ENCODE results near the gene YDJC. TPM values are rescaled to one million over a fixed set of nuclear protein-coding genes. Genes with fewer than 3 reads are reported as not detected.

YDJC gene
- total RNA-seq, 2 donors from 2014 or later: 45.7 to 63.0 TPM

GRCh38 chr22:21636629-21637218 is 6.9 kb upstream of the YDJC start:
- WGBS, 2 donors: 85 to 90% methylated on average over 14 to 17 of the region's 17 CpGs
- intact Hi-C loops (cut with DNase I): no loop called here
- Histone ChIP-seq H3K4me1 (peaks cover 9% of the 10 kb centered on the region), H3K36me3 (replicated peaks in 1 of 2; ENCODE audit: insufficient read depth in 1 of 2, low read depth in 2 of 2) (no peaks in the 10 kb centered on the region), H3K27ac (no peak overlapping the region), H3K4me3 (no peak overlapping the region), H3K9me3 (no peaks in the 10 kb centered on the region), H3K27me3 (no peaks in the 10 kb centered on the region)
- no peak for DNase-seq
- ATAC-seq: no peak
- no peak for TF ChIP-seq POLR2A (IDR thresholded peaks at IDR 0.05)

- Histone ChIP-seq H3K27me3 (no peaks in the 10 kb centered on the region), H3K27ac (no peak overlapping the region), H3K9me3 (no peaks in the 10 kb centered on the region), H3K36me3 (replicated peaks in 1 of 2; ENCODE audit: insufficient read depth in 1 of 2, low read depth in 2 of 2) (no peaks in the 10 kb centered on the region), H3K4me1 (peaks cover 1% of the 10 kb centered on the region), H3K4me3 (no peak overlapping the region)
- intact Hi-C loops (cut with DNase I): no loop called here
- no peak for TF ChIP-seq POLR2A (IDR thresholded peaks at IDR 0.05)
- TF ChIP-seq CTCF (IDR thresholded peaks at IDR 0.05): no peak
- WGBS, 2 donors: 77 to 81% methylated on average over 15 of the region's 15 CpGs
- ATAC-seq (no peak), DNase-seq (no peak)
These were observed 6.1 kb upstream of the YDJC start for GRCh38 chr22:21635771-21636510.

- intact Hi-C loops (cut with DNase I): no loop called here
These were observed 5.0 kb upstream of the YDJC start for GRCh38 chr22:21634844-21635243.

GRCh38 chr22:21634081-21634480 is 4.3 kb upstream of the YDJC start:
- Histone ChIP-seq H3K27ac (no peak overlapping the region), H3K4me1 (peaks cover 7% of the 10 kb centered on the region), H3K4me3 (no peak overlapping the region), H3K27me3 (no peaks in the 10 kb centered on the region), H3K9me3 (no peaks in the 10 kb centered on the region), H3K36me3 (replicated peaks in 1 of 2; ENCODE audit: insufficient read depth in 1 of 2, low read depth in 2 of 2) (no peaks in the 10 kb centered on the region)
- 91% methylated on average over 14 of the region's 16 CpGs; no CpG with 5 or more reads in 1 of the 2 donors for WGBS, 2 donors
- intact Hi-C loops (cut with DNase I): no loop called here
- no peak for TF ChIP-seq CTCF (IDR thresholded peaks at IDR 0.05)
- TF ChIP-seq POLR2A (IDR thresholded peaks at IDR 0.05): no peak
- DNase-seq (no peak), ATAC-seq (no peak)

More at GRCh38 chr22:21634844-21635243, 5.0 kb upstream of the YDJC start:
- H3K27ac ChIP-seq: no peak overlapping the region
- no peaks in the 10 kb centered on the region for H3K9me3 ChIP-seq
- ATAC-seq (no peak), DNase-seq (no peak)
- H3K27me3 ChIP-seq: no peaks in the 10 kb centered on the region
- TF ChIP-seq POLR2A (IDR thresholded peaks at IDR 0.05) (no peak), CTCF (IDR thresholded peaks at IDR 0.05) (no peak)
- peaks cover 5% of the 10 kb centered on the region for H3K4me1 ChIP-seq
- no peaks in the 10 kb centered on the region for H3K36me3 ChIP-seq (replicated peaks in 1 of 2; ENCODE audit: insufficient read depth in 1 of 2, low read depth in 2 of 2)
- 85 to 88% methylated on average over 5 to 19 of the region's 19 CpGs for WGBS, 2 donors
- no peak overlapping the region for H3K4me3 ChIP-seq

GRCh38 chr22:21633481-21633880 is 3.7 kb upstream of the YDJC start:
- no peak overlapping the region for H3K27ac ChIP-seq
- H3K4me1 ChIP-seq: peaks cover 13% of the 10 kb centered on the region
- intact Hi-C loops (cut with DNase I): no loop called here
- TF ChIP-seq POLR2A (IDR thresholded peaks at IDR 0.05) (no peak), CTCF (IDR thresholded peaks at IDR 0.05) (no peak)
- ATAC-seq (no peak), DNase-seq (no peak)
- H3K27me3 ChIP-seq: no peaks in the 10 kb centered on the region
- H3K36me3 ChIP-seq (replicated peaks in 1 of 2; ENCODE audit: insufficient read depth in 1 of 2, low read depth in 2 of 2): no peaks in the 10 kb centered on the region
- no peak overlapping the region for H3K4me3 ChIP-seq
- no peaks in the 10 kb centered on the region for H3K9me3 ChIP-seq
- WGBS, 2 donors: 79 to 89% methylated on average over 2 to 4 of the region's 4 CpGs
